Lower lobe of right lung (tissue), 2 donors: ENCODE measurements around the gene DYNC1I1. TPM values are rescaled to one million over a fixed set of nuclear protein-coding genes. Genes with fewer than 3 reads are reported as not detected.

Experiments used
- ATAC-seq, 2 donors: fragments of 200-7000 bp; cut with Tn5 transposase; one replicate each; pipeline ENCODE4 v1.9.1; 2020 to 2022; ENCODE audit warnings: mild to moderate bottlenecking in 2 of 2, moderate library complexity in 2 of 2
- DNase-seq: peaks from one replicate; pipeline ENCODE4 v3.0.0-alpha.2; 2020
- H3K27ac ChIP-seq: fragments of 200-600 bp; one replicate; pipeline ENCODE4 v1.8.0; 2022
- H3K27me3 ChIP-seq: fragments of 200-600 bp; one replicate; pipeline ENCODE4 v1.8.0; 2022; ENCODE audit warnings: low read depth
- H3K36me3 ChIP-seq: fragments of 200-600 bp; one replicate; pipeline ENCODE4 v1.8.0; 2022; ENCODE audit warnings: mild to moderate bottlenecking
- H3K4me1 ChIP-seq: fragments of 200-600 bp; one replicate; pipeline ENCODE4 v1.8.0; 2022
- H3K4me3 ChIP-seq: fragments of 200-600 bp; one replicate; pipeline ENCODE4 v1.8.0; 2022; ENCODE audit warnings: mild to moderate bottlenecking
- H3K9me3 ChIP-seq: fragments of 200-600 bp; one replicate; pipeline ENCODE4 v1.8.0; 2022
- intact Hi-C: fragments of 100-400 bp; cut with DNase I; formaldehyde crosslinking; loops from one replicate; pipeline ENCODE4 v1.11.0; 2022
- total RNA-seq: library from RNA; stranded (reverse); fragmentation: NEBNext Ultra II Directional; extraction: Animal tissue kit (Norgen Biotek cat#: 25700); gene quantifications from one replicate; pipeline ENCODE4 v1.2.1, GENCODE V29; 2021
- TF ChIP-seq, protein P1 (sequence below): fragments of 200-600 bp; IDR thresholded peaks from one replicate; pipeline ENCODE4 v1.8.0; 2022; ENCODE audit warnings: antibody characterized with exemption, mild to moderate bottlenecking
- donor health status: DM: no; HTN: yes; CAD: no; lungs with severe emphysema.

The DYNC1I1 gene
- total RNA-seq, 1 donor from 2014 or later: 1.3 TPM

GRCh38 chr7:95737828-95738505, 34.4 kb upstream of the DYNC1I1 start:
- Histone ChIP-seq H3K4me1 (no peaks in the 10 kb centered on the region), H3K27me3 (no peaks in the 10 kb centered on the region), H3K9me3 (no peaks in the 10 kb centered on the region), H3K27ac (no peak overlapping the region), H3K36me3 (no peaks in the 10 kb centered on the region), H3K4me3 (no peak overlapping the region)
- DNase-seq (no peak), ATAC-seq (no peak)
- intact Hi-C loops: no loop called here
- TF ChIP-seq, protein P1, sequence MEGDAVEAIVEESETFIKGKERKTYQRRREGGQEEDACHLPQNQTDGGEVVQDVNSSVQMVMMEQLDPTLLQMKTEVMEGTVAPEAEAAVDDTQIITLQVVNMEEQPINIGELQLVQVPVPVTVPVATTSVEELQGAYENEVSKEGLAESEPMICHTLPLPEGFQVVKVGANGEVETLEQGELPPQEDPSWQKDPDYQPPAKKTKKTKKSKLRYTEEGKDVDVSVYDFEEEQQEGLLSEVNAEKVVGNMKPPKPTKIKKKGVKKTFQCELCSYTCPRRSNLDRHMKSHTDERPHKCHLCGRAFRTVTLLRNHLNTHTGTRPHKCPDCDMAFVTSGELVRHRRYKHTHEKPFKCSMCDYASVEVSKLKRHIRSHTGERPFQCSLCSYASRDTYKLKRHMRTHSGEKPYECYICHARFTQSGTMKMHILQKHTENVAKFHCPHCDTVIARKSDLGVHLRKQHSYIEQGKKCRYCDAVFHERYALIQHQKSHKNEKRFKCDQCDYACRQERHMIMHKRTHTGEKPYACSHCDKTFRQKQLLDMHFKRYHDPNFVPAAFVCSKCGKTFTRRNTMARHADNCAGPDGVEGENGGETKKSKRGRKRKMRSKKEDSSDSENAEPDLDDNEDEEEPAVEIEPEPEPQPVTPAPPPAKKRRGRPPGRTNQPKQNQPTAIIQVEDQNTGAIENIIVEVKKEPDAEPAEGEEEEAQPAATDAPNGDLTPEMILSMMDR: no peak

DNA sequence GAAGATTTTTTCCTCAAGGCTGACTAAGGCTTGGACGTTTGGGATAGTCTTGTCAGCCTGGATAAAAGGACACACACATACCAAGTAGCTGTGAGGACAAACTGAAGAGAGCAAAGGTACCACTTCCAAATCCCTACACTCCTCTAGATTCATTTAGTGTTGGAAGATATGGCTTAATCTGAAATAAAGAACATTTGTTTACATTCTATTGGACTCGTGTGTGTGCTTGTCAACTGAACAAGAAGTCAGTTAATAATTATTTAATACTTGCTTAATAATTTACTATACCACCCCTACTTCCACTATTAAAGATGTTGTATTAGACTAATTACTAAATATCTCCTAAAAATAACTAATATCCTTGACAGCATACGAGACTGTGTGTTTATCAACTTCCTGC, 23.3 kb upstream of the DYNC1I1 start:
- ATAC-seq (no peak), DNase-seq (no peak)
- no peaks in the 10 kb centered on the region for H3K9me3 ChIP-seq
- H3K4me1 ChIP-seq: no peaks in the 10 kb centered on the region
- H3K4me3 ChIP-seq: no peak overlapping the region
- TF ChIP-seq, protein P1: no peak
- no peaks in the 10 kb centered on the region for H3K27me3 ChIP-seq
- no peaks in the 10 kb centered on the region for H3K36me3 ChIP-seq
- intact Hi-C loops: no loop called here
- H3K27ac ChIP-seq: no peak overlapping the region

DNA sequence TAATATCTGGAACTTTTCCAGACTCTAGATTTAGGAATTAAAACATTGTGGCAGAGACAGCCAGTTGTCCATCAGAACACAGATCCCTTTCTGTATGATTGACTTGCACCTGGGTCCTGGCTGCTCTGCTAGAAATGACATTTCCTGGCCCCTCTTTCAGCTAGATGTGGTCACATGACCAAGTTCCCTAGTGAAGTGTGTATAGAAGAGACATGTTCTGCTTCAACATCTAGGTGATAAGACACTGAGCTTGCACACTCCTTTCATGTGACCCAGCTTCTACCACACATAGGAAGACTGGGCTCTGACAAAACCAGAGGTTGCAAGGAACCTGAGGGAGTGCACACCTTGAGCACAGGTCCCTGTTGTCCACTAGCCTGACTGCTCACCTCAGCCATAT, 22.8 kb upstream of the DYNC1I1 start:
- no peaks in the 10 kb centered on the region for H3K36me3 ChIP-seq
- no peak for DNase-seq
- no peak overlapping the region for H3K27ac ChIP-seq
- intact Hi-C loops: no loop called here
- no peaks in the 10 kb centered on the region for H3K9me3 ChIP-seq
- no peaks in the 10 kb centered on the region for H3K4me1 ChIP-seq
- no peak for ATAC-seq
- no peaks in the 10 kb centered on the region for H3K27me3 ChIP-seq
- TF ChIP-seq, protein P1: no peak
- H3K4me3 ChIP-seq: no peak overlapping the region

DNA sequence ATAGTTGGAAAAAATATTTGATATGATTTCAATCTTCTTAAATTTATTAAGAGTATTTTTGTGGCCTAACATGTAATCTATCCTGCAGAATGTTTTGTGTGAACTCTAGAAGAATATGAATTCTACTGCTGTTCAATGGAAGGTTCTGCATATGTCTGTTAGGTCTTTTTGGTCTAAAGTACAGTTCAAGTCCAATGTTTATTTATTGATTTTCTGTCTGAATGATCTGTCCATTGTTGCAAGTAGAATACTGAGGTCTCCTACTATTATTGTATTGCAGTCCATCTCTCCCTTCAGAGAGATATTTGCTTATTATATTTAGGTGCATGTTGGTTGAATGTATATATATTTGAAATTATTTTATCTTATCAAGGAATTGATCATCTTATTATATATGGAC, 18.9 kb upstream of the DYNC1I1 start:
- intact Hi-C loops: no loop called here
- no peaks in the 10 kb centered on the region for H3K9me3 ChIP-seq
- H3K4me3 ChIP-seq: no peak overlapping the region
- no peak for ATAC-seq
- no peaks in the 10 kb centered on the region for H3K4me1 ChIP-seq
- no peak overlapping the region for H3K27ac ChIP-seq
- DNase-seq: no peak
- no peaks in the 10 kb centered on the region for H3K27me3 ChIP-seq
- TF ChIP-seq, protein P1: no peak
- H3K36me3 ChIP-seq: no peaks in the 10 kb centered on the region

DNA sequence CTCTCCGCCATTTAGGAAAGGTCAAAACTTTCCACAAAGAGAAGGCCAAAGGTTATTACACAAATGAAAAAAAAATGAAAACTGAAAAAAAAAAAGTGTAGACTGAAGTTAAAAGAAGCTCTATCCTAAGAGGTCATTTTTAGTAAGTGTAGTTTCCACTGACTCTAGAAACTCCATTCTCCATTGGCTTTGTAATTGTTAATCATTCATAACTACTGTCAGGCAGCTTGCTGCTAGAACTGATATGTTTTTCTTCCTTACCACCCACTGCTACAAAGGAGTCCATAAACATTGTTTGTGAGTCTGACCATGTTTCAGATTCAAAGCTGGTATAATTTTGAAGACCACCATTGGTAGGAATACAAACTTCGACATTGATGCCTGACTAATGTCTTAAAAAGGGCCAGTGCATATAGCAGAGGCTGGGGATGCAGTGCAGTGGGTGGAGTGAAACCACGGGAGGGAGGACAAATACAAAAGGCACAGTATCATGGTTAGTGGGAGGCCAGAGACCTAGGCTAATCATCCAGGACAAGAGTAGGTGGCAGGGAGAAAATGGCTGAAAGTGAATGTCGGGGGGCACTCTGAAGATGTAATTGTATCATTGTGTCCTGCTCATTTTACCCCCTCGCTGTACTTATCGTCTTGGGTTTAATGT, 16.9 kb upstream of the DYNC1I1 start:
- Histone ChIP-seq H3K4me3 (no peak overlapping the region), H3K4me1 (no peaks in the 10 kb centered on the region), H3K9me3 (no peaks in the 10 kb centered on the region), H3K36me3 (no peaks in the 10 kb centered on the region), H3K27me3 (no peaks in the 10 kb centered on the region), H3K27ac (no peak overlapping the region)
- DNase-seq (no peak), ATAC-seq (no peak)
- intact Hi-C loops: no loop called here
- TF ChIP-seq, protein P1: no peak
